IMR-90 (cell line): ENCODE data around the gene ESR2.

Source experiments
- NFE2L2 ChIP-seq: fragments of 150-350 bp; IDR thresholded peaks from 2 replicates; pipeline ENCODE4 v1.6.1; 2016; ENCODE audit warnings: low read depth, mild to moderate bottlenecking, low read length
- POLR2A ChIP-seq: IDR thresholded peaks from 2 replicates; pipeline ENCODE4 v1.6.1; 2012; ENCODE audit warnings: mild to moderate bottlenecking, low read depth, low read length
- RAD21 ChIP-seq: IDR thresholded peaks from 2 replicates; pipeline ENCODE4 v1.6.1; 2012; ENCODE audit warnings: low read length, improper control_type of control experiment
- SMC3 ChIP-seq: fragments of 150-350 bp; IDR thresholded peaks from 2 replicates; pipeline ENCODE4 v1.6.1; 2016; ENCODE audit warnings: low read depth, mild to moderate bottlenecking, antibody characterized with exemption, low read length, moderate library complexity
- USF2 ChIP-seq: fragments of 150-350 bp; IDR thresholded peaks from 2 replicates; pipeline ENCODE4 v1.6.1; 2017; ENCODE audit warnings: mild to moderate bottlenecking, antibody characterized with exemption, low read length, low read depth
- TF ChIP-seq, protein P1 (sequence below): conservative IDR thresholded peaks from 2 replicates; pipeline ENCODE4 v1.5.1; 2012; ENCODE audit warnings: mild to moderate bottlenecking, low read depth, low read length, improper control_type of control experiment

GRCh38 chr14:64215274-64215673 lies 78.9 kb downstream of the ESR2 start:
- TF ChIP-seq, protein P1, sequence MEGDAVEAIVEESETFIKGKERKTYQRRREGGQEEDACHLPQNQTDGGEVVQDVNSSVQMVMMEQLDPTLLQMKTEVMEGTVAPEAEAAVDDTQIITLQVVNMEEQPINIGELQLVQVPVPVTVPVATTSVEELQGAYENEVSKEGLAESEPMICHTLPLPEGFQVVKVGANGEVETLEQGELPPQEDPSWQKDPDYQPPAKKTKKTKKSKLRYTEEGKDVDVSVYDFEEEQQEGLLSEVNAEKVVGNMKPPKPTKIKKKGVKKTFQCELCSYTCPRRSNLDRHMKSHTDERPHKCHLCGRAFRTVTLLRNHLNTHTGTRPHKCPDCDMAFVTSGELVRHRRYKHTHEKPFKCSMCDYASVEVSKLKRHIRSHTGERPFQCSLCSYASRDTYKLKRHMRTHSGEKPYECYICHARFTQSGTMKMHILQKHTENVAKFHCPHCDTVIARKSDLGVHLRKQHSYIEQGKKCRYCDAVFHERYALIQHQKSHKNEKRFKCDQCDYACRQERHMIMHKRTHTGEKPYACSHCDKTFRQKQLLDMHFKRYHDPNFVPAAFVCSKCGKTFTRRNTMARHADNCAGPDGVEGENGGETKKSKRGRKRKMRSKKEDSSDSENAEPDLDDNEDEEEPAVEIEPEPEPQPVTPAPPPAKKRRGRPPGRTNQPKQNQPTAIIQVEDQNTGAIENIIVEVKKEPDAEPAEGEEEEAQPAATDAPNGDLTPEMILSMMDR: no peak
- no peak for TF ChIP-seq USF2
- TF ChIP-seq POLR2A: no peak
- TF ChIP-seq RAD21: no peak
- no peak for TF ChIP-seq NFE2L2
- no peak for TF ChIP-seq SMC3
